Smooth muscle cell (in vitro differentiated cells): Measurements from ENCODE around the gene POF1B. TPM values are rescaled to one million over a fixed set of nuclear protein-coding genes. Genes with fewer than 3 reads are reported as not detected.

Experiments used
- DNase-seq: peaks from one replicate; lab custom pipeline; 2025; ENCODE audit not compliant: unreplicated experiment; lab: John Stamatoyannopoulos, UW
- H2AFZ ChIP-seq: fragments of 200-600 bp; sonication (generic); 2 replicates; pipeline ENCODE4 v1.6.0; 2016; ENCODE audit warnings: antibody characterized with exemption, low read depth, mild to moderate bottlenecking
- H3F3A ChIP-seq: fragments of 200-600 bp; sonication (generic); 2 replicates; pipeline ENCODE4 v1.6.0; 2017; ENCODE audit warnings: antibody characterized with exemption, low read depth
- H3K27ac ChIP-seq: fragments of 200-600 bp; sonication (generic); 2 replicates; pipeline ENCODE4 v1.5.1; 2016; ENCODE audit warnings: low read depth, mild to moderate bottlenecking
- H3K27me3 ChIP-seq: fragments of 200-600 bp; sonication (generic); 2 replicates; pipeline ENCODE4 v1.6.1; 2016; ENCODE audit warnings: low read depth, mild to moderate bottlenecking
- H3K36me3 ChIP-seq: fragments of 200-600 bp; sonication (generic); 2 replicates; pipeline ENCODE4 v1.5.1; 2016; ENCODE audit warnings: low read depth
- H3K4me1 ChIP-seq: fragments of 200-600 bp; sonication (generic); 2 replicates; pipeline ENCODE4 v1.5.1; 2016; ENCODE audit warnings: low read depth
- H3K4me2 ChIP-seq: fragments of 200-600 bp; sonication (generic); 2 replicates; pipeline ENCODE4 v1.6.0; 2016; ENCODE audit warnings: mild to moderate bottlenecking
- H3K4me3 ChIP-seq: fragments of 200-600 bp; sonication (generic); 2 replicates; pipeline ENCODE4 v1.5.1; 2016; ENCODE audit warnings: mild to moderate bottlenecking
- H3K79me2 ChIP-seq: fragments of 200-600 bp; sonication (generic); 2 replicates; pipeline ENCODE4 v1.6.0; 2016; ENCODE audit warnings: low read depth, mild to moderate bottlenecking
- H3K9ac ChIP-seq: fragments of 200-600 bp; sonication (generic); 2 replicates; pipeline ENCODE4 v1.6.0; 2016; ENCODE audit warnings: low read depth
- H3K9me3 ChIP-seq: fragments of 200-600 bp; sonication (generic); replicated peaks from 2 replicates; pipeline ENCODE4 v1.5.1; 2016; ENCODE audit warnings: low read depth
- H4K20me1 ChIP-seq: fragments of 200-600 bp; sonication (generic); 2 replicates; pipeline ENCODE4 v1.6.0; 2016; ENCODE audit warnings: low read depth
- WGBS: methylation state at CpG from one replicate; pipeline ENCODE4 v1.1.7; 2016; ENCODE audit warnings: low lambda C conversion rate; 5-methylcytosine and 5-hydroxymethylcytosine counted together
- polyA plus RNA-seq: library from polyadenylated mRNA; unstranded; fragments of >200 nt; fragmentation: Nextera tagmentation; extraction: Ambion mirVana; gene quantifications from 2 replicates; pipeline ENCODE4 v1.2.1, GENCODE V29; 2016
- total RNA-seq: library from RNA; depleted of rRNA; stranded (reverse); fragments of >200 nt; gene quantifications from 2 replicates; pipeline ENCODE4 v1.2.3, GENCODE V29; 2014
- TF ChIP-seq, protein P1 (sequence below): fragments of 200-600 bp; sonication (generic); IDR thresholded peaks from 2 replicates; pipeline ENCODE4 v1.5.1; 2017; ENCODE audit warnings: borderline replicate concordance, mild to moderate bottlenecking, antibody characterized with exemption; ENCODE audit not compliant: insufficient read depth, poor library complexity, severe bottlenecking

The POF1B gene
- total and polyA plus RNA-seq, 2 experiments from 2014 or later, result 1.6 to 8.3 TPM

DNA sequence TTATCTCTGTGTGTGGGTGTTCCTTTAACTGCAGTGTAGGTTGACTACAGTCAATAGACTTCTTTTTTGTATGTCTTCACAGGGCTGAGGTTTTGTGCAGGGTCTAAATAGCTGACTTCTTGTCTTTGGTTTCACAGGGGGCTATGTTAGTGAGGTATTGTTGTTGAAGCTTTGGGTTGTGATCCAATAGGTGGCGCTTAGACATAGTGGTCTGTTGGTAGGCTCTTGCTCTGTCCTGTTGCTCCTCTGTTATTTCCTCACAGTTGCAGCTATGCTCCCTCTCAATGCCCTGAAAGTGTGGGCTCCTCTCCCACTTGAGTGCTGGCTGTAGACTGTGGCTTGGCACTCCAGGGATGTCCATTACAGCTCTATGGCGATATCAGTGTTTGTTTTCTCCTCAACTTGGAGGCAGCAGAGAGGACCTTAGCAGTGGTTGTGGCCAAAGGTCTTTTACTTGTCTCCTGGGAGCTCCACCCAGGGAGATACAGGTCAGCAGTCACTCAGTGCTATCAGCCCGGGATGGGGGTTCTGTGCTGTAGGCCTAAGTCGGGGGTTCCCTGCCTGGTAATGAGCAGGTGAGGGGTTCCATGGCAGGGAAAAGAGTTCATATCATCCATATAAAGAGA lies 14.0 kb downstream of the POF1B start:
- Histone ChIP-seq H3K4me3 (no peak overlapping the region), H3K36me3 (no peaks in the 10 kb centered on the region), H3K9ac (no peak overlapping the region), H3K9me3 (no peaks in the 10 kb centered on the region), H3K4me2 (no peak overlapping the region), H2AFZ (no peak overlapping the region), H3K79me2 (no peaks in the 10 kb centered on the region), H3K27ac (no peak overlapping the region), H4K20me1 (no peaks in the 10 kb centered on the region), H3F3A (no peaks in the 10 kb centered on the region), H3K4me1 (no peaks in the 10 kb centered on the region), H3K27me3 (no peaks in the 10 kb centered on the region)
- TF ChIP-seq, protein P1, sequence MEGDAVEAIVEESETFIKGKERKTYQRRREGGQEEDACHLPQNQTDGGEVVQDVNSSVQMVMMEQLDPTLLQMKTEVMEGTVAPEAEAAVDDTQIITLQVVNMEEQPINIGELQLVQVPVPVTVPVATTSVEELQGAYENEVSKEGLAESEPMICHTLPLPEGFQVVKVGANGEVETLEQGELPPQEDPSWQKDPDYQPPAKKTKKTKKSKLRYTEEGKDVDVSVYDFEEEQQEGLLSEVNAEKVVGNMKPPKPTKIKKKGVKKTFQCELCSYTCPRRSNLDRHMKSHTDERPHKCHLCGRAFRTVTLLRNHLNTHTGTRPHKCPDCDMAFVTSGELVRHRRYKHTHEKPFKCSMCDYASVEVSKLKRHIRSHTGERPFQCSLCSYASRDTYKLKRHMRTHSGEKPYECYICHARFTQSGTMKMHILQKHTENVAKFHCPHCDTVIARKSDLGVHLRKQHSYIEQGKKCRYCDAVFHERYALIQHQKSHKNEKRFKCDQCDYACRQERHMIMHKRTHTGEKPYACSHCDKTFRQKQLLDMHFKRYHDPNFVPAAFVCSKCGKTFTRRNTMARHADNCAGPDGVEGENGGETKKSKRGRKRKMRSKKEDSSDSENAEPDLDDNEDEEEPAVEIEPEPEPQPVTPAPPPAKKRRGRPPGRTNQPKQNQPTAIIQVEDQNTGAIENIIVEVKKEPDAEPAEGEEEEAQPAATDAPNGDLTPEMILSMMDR, result no peak
- no peak for DNase-seq
- 69% methylated on average over 4 of the region's 4 CpGs for WGBS

DNA sequence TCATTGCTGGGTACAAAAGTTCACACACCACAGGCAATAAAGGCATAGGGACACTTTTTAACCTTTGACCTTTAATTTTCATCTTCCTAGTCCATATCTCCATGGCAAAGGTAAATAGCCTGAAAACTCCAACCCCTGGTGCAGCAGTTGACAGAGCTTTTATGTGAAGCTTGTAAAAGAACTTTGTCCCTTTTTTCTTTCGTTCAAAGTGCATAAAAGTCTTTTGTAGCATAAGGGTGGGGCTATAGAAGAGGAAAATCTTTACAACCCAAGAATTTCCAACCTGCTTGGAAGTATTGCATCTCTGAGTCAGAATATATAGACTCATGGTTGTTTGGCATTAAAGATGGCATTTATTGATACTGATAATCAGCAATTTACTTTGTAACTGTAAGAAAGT lies 20.4 kb downstream of the POF1B start:
- no peak overlapping the region for H3K9ac ChIP-seq
- DNase-seq, result no peak
- H3K4me1 ChIP-seq, result no peaks in the 10 kb centered on the region
- no peaks in the 10 kb centered on the region for H3K79me2 ChIP-seq
- H3K4me3 ChIP-seq, result no peak overlapping the region
- H3K4me2 ChIP-seq, result no peak overlapping the region
- no peaks in the 10 kb centered on the region for H3F3A ChIP-seq
- no peaks in the 10 kb centered on the region for H4K20me1 ChIP-seq
- H3K36me3 ChIP-seq, result no peaks in the 10 kb centered on the region
- no peaks in the 10 kb centered on the region for H3K27me3 ChIP-seq
- no peak overlapping the region for H2AFZ ChIP-seq
- H3K27ac ChIP-seq, result no peak overlapping the region
- no peaks in the 10 kb centered on the region for H3K9me3 ChIP-seq
- TF ChIP-seq, protein P1, result no peak
- 47% methylated on average over 1 of the region's 1 CpG for WGBS

DNA sequence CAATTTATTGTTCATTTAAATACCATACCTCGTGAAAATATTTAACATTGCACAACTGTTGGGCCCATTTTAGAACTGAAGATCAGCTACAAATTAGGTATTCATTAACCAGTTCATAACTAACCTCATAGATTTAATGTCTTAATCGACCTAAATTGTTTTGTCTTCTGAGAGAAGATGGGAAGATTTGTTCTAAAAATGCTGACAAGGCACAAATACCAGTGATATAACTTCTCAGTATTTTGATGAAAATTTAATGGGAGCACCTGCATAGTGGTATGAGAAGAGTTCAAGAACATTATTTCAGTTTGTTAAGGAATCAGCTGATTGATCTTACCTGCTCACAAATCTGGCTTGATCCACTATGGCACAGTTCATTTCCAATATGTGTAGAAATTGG lies 33.9 kb downstream of the POF1B start:
- H3K4me1 ChIP-seq, result no peaks in the 10 kb centered on the region
- no peaks in the 10 kb centered on the region for H3K27me3 ChIP-seq
- TF ChIP-seq, protein P1, result no peak
- no peak overlapping the region for H2AFZ ChIP-seq
- H3K27ac ChIP-seq, result no peak overlapping the region
- no peak for DNase-seq
- H3K9me3 ChIP-seq, result no peaks in the 10 kb centered on the region
- H3K4me2 ChIP-seq, result no peak overlapping the region
- no peak overlapping the region for H3K4me3 ChIP-seq
- no peak overlapping the region for H3K9ac ChIP-seq
- H3K79me2 ChIP-seq, result no peaks in the 10 kb centered on the region
- H4K20me1 ChIP-seq, result no peaks in the 10 kb centered on the region
- no peaks in the 10 kb centered on the region for H3K36me3 ChIP-seq
- H3F3A ChIP-seq, result no peaks in the 10 kb centered on the region
- WGBS, result 49% methylated on average over 2 of the region's 2 CpGs

DNA sequence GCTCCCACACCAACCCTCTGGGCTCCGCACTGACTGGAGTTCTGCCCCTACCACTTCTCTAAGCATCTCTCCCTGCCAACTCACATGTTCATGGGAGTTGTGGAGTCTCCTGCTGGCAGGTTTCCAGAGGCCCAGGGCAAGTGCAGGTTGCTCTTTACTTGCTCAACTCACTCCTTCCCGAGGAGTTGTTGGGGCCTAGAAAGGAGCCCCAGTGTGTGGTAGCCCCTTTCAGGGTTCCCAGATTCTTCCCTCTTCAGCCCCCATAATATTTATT lies 52.5 kb downstream of the POF1B start:
- H3K4me1 ChIP-seq, result no peaks in the 10 kb centered on the region
- no peak overlapping the region for H3K4me3 ChIP-seq
- H3K9ac ChIP-seq, result no peak overlapping the region
- H3K9me3 ChIP-seq, result no peaks in the 10 kb centered on the region
- DNase-seq, result no peak
- H3K27ac ChIP-seq, result no peak overlapping the region
- H3K4me2 ChIP-seq, result no peak overlapping the region
- H3K36me3 ChIP-seq, result no peaks in the 10 kb centered on the region
- H4K20me1 ChIP-seq, result no peaks in the 10 kb centered on the region
- WGBS, result 85% methylated on average over 2 of the region's 2 CpGs
- no peaks in the 10 kb centered on the region for H3F3A ChIP-seq
- H3K27me3 ChIP-seq, result no peaks in the 10 kb centered on the region
- H3K79me2 ChIP-seq, result no peaks in the 10 kb centered on the region
- TF ChIP-seq, protein P1, result no peak
- no peak overlapping the region for H2AFZ ChIP-seq
